OCI-LY7 (cell line): ENCODE data around the gene GNPTG. TPM values are rescaled to one million over a fixed set of nuclear protein-coding genes. Genes with fewer than 3 reads are reported as not detected.

Source experiments
- BruUV-seq: library from RNA; stranded (reverse); fragments of 400-500 nt; replicated peaks from 2 replicates; lab custom pipeline; 2021; lab: Mats Ljungman, UMichigan
- CTCF ChIA-PET: fragments of 300-600 bp; sonication (Branson Sonifier 250); formaldehyde crosslinking; loops from one replicate; lab custom pipeline; 2022; ENCODE audit warnings: antibody characterized with exemption; ENCODE audit not compliant: unreplicated experiment; lab: Charles Lee
- POLR2A ChIA-PET: fragments of 300-600 bp; sonication (Branson Sonifier 250); formaldehyde crosslinking; loops from one replicate; lab custom pipeline; 2022; ENCODE audit warnings: antibody characterized with exemption; lab: Charles Lee
- DNase-seq: peaks from one replicate; pipeline ENCODE4 v3.0.0-alpha.2; 2015; ENCODE audit warnings: low spot score
- H2AFZ ChIP-seq: fragments of 200-600 bp; sonication (generic), shearing (Covaris generic); 2 replicates; pipeline ENCODE4 v1.6.1; 2014; ENCODE audit warnings: mild to moderate bottlenecking, antibody characterized with exemption, low read length, moderate library complexity
- H3K27ac ChIP-seq: fragments of 200-600 bp; sonication (generic); 2 replicates; pipeline ENCODE4 v1.5.1; 2014; ENCODE audit warnings: mixed run types, low read depth, mild to moderate bottlenecking, moderate library complexity, low read length, inconsistent platforms; ENCODE audit not compliant: poor library complexity, severe bottlenecking
- H3K36me3 ChIP-seq: fragments of 200-600 bp; sonication (generic); 2 replicates; pipeline ENCODE4 v1.6.1; 2014; ENCODE audit warnings: mild to moderate bottlenecking, antibody characterized with exemption, low read length, moderate library complexity, mixed read lengths; ENCODE audit not compliant: insufficient read depth
- H3K4me1 ChIP-seq: fragments of 200-600 bp; sonication (generic); 2 replicates; pipeline ENCODE4 v1.5.1; 2014; ENCODE audit warnings: mild to moderate bottlenecking, low read length; ENCODE audit not compliant: insufficient read depth, poor library complexity, severe bottlenecking
- H3K4me2 ChIP-seq: fragments of 200-600 bp; sonication (generic); 2 replicates; pipeline ENCODE4 v1.6.1; 2014; ENCODE audit warnings: mild to moderate bottlenecking, low read length
- H3K4me3 ChIP-seq: fragments of 200-600 bp; sonication (generic); 2 replicates; pipeline ENCODE4 v1.5.1; 2014; ENCODE audit warnings: mild to moderate bottlenecking, low read depth, low read length; ENCODE audit not compliant: poor library complexity, severe bottlenecking
- H3K79me2 ChIP-seq: fragments of 200-600 bp; sonication (generic); 2 replicates; pipeline ENCODE4 v1.6.1; 2016; ENCODE audit warnings: low read depth, mild to moderate bottlenecking, low read length, moderate library complexity, mixed read lengths; ENCODE audit not compliant: insufficient read depth
- H3K9me2 ChIP-seq: fragments of 200-600 bp; sonication (generic); 2 replicates; pipeline ENCODE4 v1.6.1; 2016; ENCODE audit warnings: mild to moderate bottlenecking, low read length, mixed read lengths; ENCODE audit not compliant: insufficient read depth
- H3K9me3 ChIP-seq: fragments of 200-600 bp; sonication (generic); 2 replicates; pipeline ENCODE4 v1.6.1; 2014; ENCODE audit warnings: mild to moderate bottlenecking, mixed run types, low read length, mixed read lengths
- H4K20me1 ChIP-seq: fragments of 200-600 bp; sonication (generic); 2 replicates; pipeline ENCODE4 v1.6.1; 2014; ENCODE audit warnings: mild to moderate bottlenecking, antibody characterized with exemption, low read length, moderate library complexity, mixed read lengths; ENCODE audit not compliant: insufficient read depth
- CTCF ChIP-seq: fragments of 200-600 bp; sonication (generic); conservative IDR thresholded peaks from 2 replicates; pipeline ENCODE4 v1.5.1; 2014; ENCODE audit warnings: mild to moderate bottlenecking, antibody characterized with exemption, low read length, moderate library complexity, mixed read lengths
- EZH2phosphoT487 ChIP-seq: fragments of 200-600 bp; sonication (generic); IDR thresholded peaks from 2 replicates; pipeline ENCODE4 v1.6.1; 2018; ENCODE audit warnings: low read depth, borderline replicate concordance, mild to moderate bottlenecking, mixed run types, antibody characterized with exemption, low read length, moderate library complexity, mixed read lengths
- intact Hi-C: fragments of 100-400 bp; cut with micrococcal nuclease; formaldehyde crosslinking; loops from one replicate; pipeline ENCODE4 v1.10.0; 2022; ENCODE audit not compliant: unreplicated experiment
- total RNA-seq, 2 experiments: library from RNA; depleted of rRNA in 1 of 2; stranded (reverse); fragments of >200 nt in 1 of 2; shearing (Covaris generic) in 1 of 2; gene quantifications; 2 replicates each; pipeline ENCODE4 v1.2.3, GENCODE V29; 2014 to 2022

GNPTG gene
- total RNA-seq, 2 experiments from 2014 or later = 21.3 to 24.1 TPM

GRCh38 chr16:1371054-1371978, 19.6 kb downstream of the GNPTG start:
- ChIA-PET POLR2A (no interaction called here), CTCF (no interaction called here)
- Histone ChIP-seq H3K36me3 (peaks cover 6% of the 10 kb centered on the region; the same call in 1 of the 2 replicates), H3K9me2 (no peaks in the 10 kb centered on the region), H3K4me3 (no peak overlapping the region), H3K4me1 (no peaks in the 10 kb centered on the region), H3K27ac (no peak overlapping the region), H3K9me3 (no peaks in the 10 kb centered on the region), H3K79me2 (no peaks in the 10 kb centered on the region), H2AFZ (no peak overlapping the region), H3K4me2 (no peak overlapping the region), H4K20me1 (no peaks in the 10 kb centered on the region)
- intact Hi-C loops = no loop called here
- BruUV-seq = no TSS peak
- TF ChIP-seq CTCF (no peak), EZH2phosphoT487 (no peak)
- DNase-seq = no peak

GRCh38 chr16:1372292-1372950, 20.7 kb downstream of the GNPTG start:
- no TSS peak for BruUV-seq

More at GRCh38 chr16:1372292-1372950, 20.7 kb downstream of the GNPTG start:
- ChIA-PET POLR2A (no interaction called here), CTCF (interaction anchor here (0.6 kb wide), 1 partner anchor 14 kb away, joined by 4 read pairs; no protein-coding TSS in a partner anchor)
- Histone ChIP-seq H3K36me3 (peaks cover 6% of the 10 kb centered on the region; the same call in 1 of the 2 replicates), H3K79me2 (no peaks in the 10 kb centered on the region), H3K4me1 (no peaks in the 10 kb centered on the region), H3K4me2 (no peak overlapping the region), H3K9me3 (no peaks in the 10 kb centered on the region), H3K27ac (no peak overlapping the region), H4K20me1 (no peaks in the 10 kb centered on the region), H3K4me3 (no peak overlapping the region), H3K9me2 (no peaks in the 10 kb centered on the region), H2AFZ (no peak overlapping the region)
- TF ChIP-seq EZH2phosphoT487 (no peak), CTCF (no peak)
- intact Hi-C loops = no loop called here
- DNase-seq = no peak
